T-cell (primary cell): Measurements from ENCODE around the gene CLCA1. TPM values are rescaled to one million over a fixed set of nuclear protein-coding genes. Genes with fewer than 3 reads are reported as not detected.
"Not testable (repeated sequence)": the region's sequence is repeated elsewhere in the genome, so short reads cannot be mapped to it uniquely, and the experiment has no call there.

Experiments
- ATAC-seq, 4 experiments: fragments of 200-7000 bp in 3 of 4; fragments of 150-1000 bp in 1 of 4; cut with Tn5 transposase; replicated peaks in 1 of 4; 1 replicate in 3 of 4; 2 replicates in 1 of 4; pipeline ENCODE4 v1.10.0; 2021; ENCODE audit warnings: moderate library complexity in 3 of 4, mild to moderate bottlenecking in 2 of 4, moderate number of reproducible peaks in 1 of 4
- CTCF ChIA-PET, 2 donors: fragments of 300-600 bp; sonication (Branson Sonifier 250); formaldehyde crosslinking; loops; one replicate each; lab custom pipeline; 2022; ENCODE audit warnings: antibody characterized with exemption in 2 of 2; lab: Charles Lee
- POLR2A ChIA-PET, 2 donors: fragments of 300-600 bp; sonication (Branson Sonifier 250); formaldehyde crosslinking; loops; one replicate each; lab custom pipeline; 2022; ENCODE audit warnings: antibody characterized with exemption in 2 of 2; lab: Charles Lee
- DNase-seq, 35 experiments: peaks; one replicate each; pipeline versions ENCODE4 v3.0.0 to v3.0.0-alpha.2; 2013 to 2023
- H3K27ac ChIP-seq: one replicate; pipeline ENCODE4 v1.5.1; 2013; ENCODE audit warnings: low read length
- H3K27me3 ChIP-seq, 2 experiments: replicated peaks in 1 of 2; 1 replicate in 1 of 2; 2 replicates in 1 of 2; pipeline versions ENCODE4 v1.6.1 to v1.7.0; 2013; ENCODE audit warnings: low read length in 1 of 2, mixed read lengths in 1 of 2; ENCODE audit not compliant: control insufficient read depth in 2 of 2, insufficient read depth in 2 of 2; ENCODE audit errors: extremely low read depth in 1 of 2
- H3K36me3 ChIP-seq, 2 donors: 1 replicate in 1 of 2; 2 replicates in 1 of 2; pipeline versions ENCODE4 v1.6.1 to v1.7.0; 2013; ENCODE audit warnings: low read length in 1 of 2; ENCODE audit not compliant: control insufficient read depth in 2 of 2, insufficient read depth in 1 of 2; ENCODE audit errors: extremely low read depth in 1 of 2
- H3K4me1 ChIP-seq, 2 experiments: 1 replicate in 1 of 2; 2 replicates in 1 of 2; pipeline versions ENCODE4 v1.6.1 to v1.7.0; 2013; ENCODE audit warnings: low read length in 2 of 2, mixed read lengths in 1 of 2; ENCODE audit not compliant: insufficient read depth in 2 of 2, control insufficient read depth in 1 of 2; ENCODE audit errors: extremely low read depth in 1 of 2
- H3K4me3 ChIP-seq, 2 donors: 1 replicate in 1 of 2; 2 replicates in 1 of 2; pipeline versions ENCODE4 v1.5.1 to v1.7.0; 2013; ENCODE audit warnings: mild to moderate bottlenecking in 2 of 2, low read length in 1 of 2, moderate library complexity in 1 of 2; ENCODE audit not compliant: control insufficient read depth in 1 of 2; ENCODE audit errors: extremely low read depth in 1 of 2
- H3K9me3 ChIP-seq: 2 replicates; pipeline ENCODE4 v1.7.0; 2013
- H3K27ac Mint-ChIP-seq, 2 donors: one replicate each; pipeline ENCODE4 v1.8.0; 2020 to 2021; ENCODE audit warnings: mild to moderate bottlenecking in 2 of 2, mixed read lengths in 2 of 2
- H3K27me3 Mint-ChIP-seq, 2 donors: one replicate each; pipeline ENCODE4 v1.8.0; 2021 to 2022; ENCODE audit warnings: mixed read lengths in 2 of 2
- H3K36me3 Mint-ChIP-seq: one replicate; pipeline ENCODE4 v1.8.0; 2021; ENCODE audit warnings: mixed read lengths
- H3K4me1 Mint-ChIP-seq, 3 donors: one replicate each; pipeline ENCODE4 v1.8.0; 2020 to 2022; ENCODE audit warnings: mixed read lengths in 3 of 3, mild to moderate bottlenecking in 1 of 3
- H3K4me3 Mint-ChIP-seq, 3 donors: one replicate each; pipeline ENCODE4 v1.8.0; 2020 to 2022; ENCODE audit warnings: mild to moderate bottlenecking in 3 of 3, mixed read lengths in 3 of 3, moderate library complexity in 3 of 3
- H3K9me3 Mint-ChIP-seq, 3 donors: one replicate each; pipeline ENCODE4 v1.8.0; 2020 to 2022; ENCODE audit warnings: mixed read lengths in 3 of 3
- WGBS: methylation state at CpG from one replicate; pipeline ENCODE4 v1.1.5; 2013; ENCODE audit warnings: missing lambda C conversion rate; ENCODE audit not compliant: insufficient coverage; 5-methylcytosine and 5-hydroxymethylcytosine counted together
- total RNA-seq, 35 experiments: library from RNA in 6 of 35; stranded (reverse) in 6 of 35; fragments of 120-200 nt in 1 of 35; gene quantifications; one replicate each; pipeline versions ENCODE4 v1.2.1 to v1.2.4 and lab custom pipeline; 2013 to 2026

The CLCA1 gene
- total RNA-seq, 5 donors from 2014 or later (not counting 1 experiment from before 2014, with no cell fraction given) = 0.12 to 0.25 (median 0.23) TPM; not detected in 2

DNA sequence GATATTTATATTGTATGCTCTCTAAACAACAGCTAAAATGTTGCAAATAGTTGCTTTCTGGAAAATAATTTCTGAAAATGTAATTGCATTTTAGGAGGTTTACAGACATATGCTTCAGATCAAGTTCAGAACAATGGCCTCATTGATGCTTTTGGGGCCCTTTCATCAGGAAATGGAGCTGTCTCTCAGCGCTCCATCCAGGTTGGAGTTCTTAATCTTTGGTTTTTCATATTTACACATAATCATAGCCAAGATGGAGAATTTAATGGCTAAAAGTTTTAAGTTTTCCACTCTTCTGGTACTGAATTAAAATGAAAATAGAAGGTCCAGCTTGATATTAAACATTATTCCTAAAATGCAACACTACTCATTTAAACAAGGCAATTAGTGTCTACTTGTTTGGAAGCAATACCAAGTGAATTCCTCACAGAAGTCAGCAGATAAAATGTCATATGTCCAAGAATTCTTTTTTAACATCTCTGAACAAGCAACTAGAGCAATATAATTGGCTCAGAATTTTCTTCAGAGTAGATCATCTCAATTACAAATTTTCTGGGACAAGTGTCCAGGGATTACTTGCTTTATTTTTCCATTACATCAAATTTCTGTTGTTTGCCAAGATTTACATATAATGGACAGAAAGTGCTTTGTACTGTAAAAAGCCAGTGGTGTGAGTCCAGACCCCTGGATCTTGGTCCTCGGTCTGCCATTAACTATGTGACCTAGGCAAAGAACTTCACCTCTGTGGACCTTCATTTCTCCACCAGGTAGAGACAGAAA is 22.6 kb downstream of the CLCA1 start:
- Histone ChIP-seq H3K27me3 (peaks cover 0 to 4% of the 10 kb centered on the region in 2 experiments), H3K36me3 (no peaks in the 10 kb centered on the region), H3K9me3 (no peaks in the 10 kb centered on the region), H3K27ac (no peak overlapping the region), H3K4me1 (no peaks in the 10 kb centered on the region), H3K4me3 (no peak overlapping the region)
- no peak for ATAC-seq
- ChIA-PET CTCF (interaction anchor here (0.7 to 1.7 kb wide), 3 partner anchors 8 to 91 kb away, joined by 3 to 6 read pairs (median 4); no protein-coding TSS in a partner anchor), POLR2A (no interaction called here)
- Mint-ChIP-seq H3K4me1 (no peaks in the 10 kb centered on the region), H3K27me3 (peaks cover 3% of the 10 kb centered on the region in 2 donors), H3K4me3 (no peak overlapping the region), H3K36me3 (no peaks in the 10 kb centered on the region), H3K27ac (no peak overlapping the region), H3K9me3 (no peaks in the 10 kb centered on the region)
- no peak for DNase-seq
- WGBS = no CpG with 5 or more reads among the region's 2 CpGs

- H3K4me1 Mint-ChIP-seq = peaks cover 7 to 14% (median 9%) of the 10 kb centered on the region in 3 donors
- Histone ChIP-seq H3K4me1 (peaks cover 0 to 14% of the 10 kb centered on the region in 2 experiments), H3K9me3 (no peaks in the 10 kb centered on the region), H3K36me3 (no peaks in the 10 kb centered on the region), H3K27ac (no peak overlapping the region), H3K27me3 (peaks cover 0 to 6% of the 10 kb centered on the region in 2 experiments), H3K4me3 (no peak overlapping the region)
- WGBS = 50% methylated on average over 2 of the region's 3 CpGs
- no peaks in the 10 kb centered on the region for H3K36me3 Mint-ChIP-seq
- peaks cover 9 to 18% of the 10 kb centered on the region in 2 donors for H3K27me3 Mint-ChIP-seq
- POLR2A ChIA-PET = no interaction called here
- H3K9me3 Mint-ChIP-seq = no peaks in the 10 kb centered on the region
- no peak for ATAC-seq
- CTCF ChIA-PET = interaction anchor here (0.6 to 1.4 kb wide), 7 partner anchors 7 to 837 kb away, joined by 3 to 6 read pairs (median 3); no protein-coding TSS in a partner anchor
- H3K4me3 Mint-ChIP-seq = no peak overlapping the region
- no peak overlapping the region for H3K27ac Mint-ChIP-seq
- no peak for DNase-seq
Measured at GRCh38 chr1:86498281-86498680, 29.6 kb downstream of the CLCA1 start.

DNA sequence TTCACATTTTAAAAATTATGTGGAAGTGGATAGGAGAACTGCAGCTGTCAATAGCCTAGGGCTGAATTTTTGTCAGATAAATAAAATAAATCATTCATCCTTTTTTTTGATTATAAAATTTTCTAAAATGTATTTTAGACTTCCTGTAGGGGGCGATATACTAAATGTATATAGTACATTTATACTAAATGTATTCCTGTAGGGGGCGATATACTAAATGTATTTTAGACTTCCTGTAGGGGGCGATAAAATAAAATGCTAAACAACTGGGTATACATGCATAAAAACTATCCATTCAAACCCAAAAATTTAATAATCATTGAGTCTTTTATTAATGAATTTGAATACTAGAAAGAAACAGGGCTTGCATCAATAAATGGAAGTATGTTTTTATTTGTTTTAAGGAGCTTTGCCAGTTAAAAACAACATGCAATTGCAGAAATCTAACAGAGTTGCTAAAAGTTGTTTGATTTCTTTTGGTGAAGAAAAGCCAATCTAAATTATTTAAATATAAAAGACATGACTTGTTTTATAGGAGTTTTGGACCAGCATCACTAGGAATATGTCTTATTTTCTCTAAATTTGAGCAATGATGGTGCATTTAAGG is 31.4 kb downstream of the CLCA1 start:
- peaks cover 0 to 11% of the 10 kb centered on the region in 2 experiments for H3K27me3 ChIP-seq
- POLR2A ChIA-PET = interaction anchor here in 1 of 2 donors (0.6 kb wide), 1 partner anchor 58 kb away, joined by 3 read pairs; no protein-coding TSS in a partner anchor
- no peaks in the 10 kb centered on the region for H3K9me3 ChIP-seq
- peak; percentile 41 to 68 (median 52) for ATAC-seq
- DNase-seq = peak in 1 of 35 experiments; percentile 59
- CTCF ChIA-PET = interaction anchor here (0.6 to 2.5 kb wide), 37 partner anchors 9 to 242 kb away, joined by 3 to 13 read pairs (median 3); partner anchors contain the start of gene ODF2L (in 2 of the 2)
- no peak overlapping the region for H3K4me3 Mint-ChIP-seq
- no peaks in the 10 kb centered on the region for H3K36me3 ChIP-seq
- no peak overlapping the region for H3K4me3 ChIP-seq
- H3K4me1 ChIP-seq = peaks cover 0 to 18% of the 10 kb centered on the region in 2 experiments
- WGBS = no CpG with 5 or more reads among the region's 3 CpGs
- H3K4me1 Mint-ChIP-seq = peaks cover 7 to 17% (median 11%) of the 10 kb centered on the region in 3 donors
- H3K9me3 Mint-ChIP-seq = no peaks in the 10 kb centered on the region
- H3K27ac ChIP-seq = no peak overlapping the region
- H3K36me3 Mint-ChIP-seq = no peaks in the 10 kb centered on the region
- peaks cover 9 to 24% of the 10 kb centered on the region in 2 donors for H3K27me3 Mint-ChIP-seq
- H3K27ac Mint-ChIP-seq = peak overlapping the region in 1 of 2 donors; percentile 1

GRCh38 chr1:86500714-86501113 is 32.0 kb downstream of the CLCA1 start:
- Mint-ChIP-seq H3K36me3 (no peaks in the 10 kb centered on the region), H3K4me3 (no peak overlapping the region), H3K27me3 (peaks cover 9 to 24% of the 10 kb centered on the region in 2 donors), H3K4me1 (peaks cover 7 to 17% (median 11%) of the 10 kb centered on the region in 3 donors), H3K9me3 (no peaks in the 10 kb centered on the region), H3K27ac (no peak overlapping the region)
- ChIA-PET CTCF (interaction anchor here (0.5 to 2.5 kb wide), 31 partner anchors 11 to 461 kb away, joined by 3 to 13 read pairs (median 4); partner anchors contain the start of gene ODF2L (in 2 of the 2)), POLR2A (interaction anchor here in 1 of 2 donors (0.6 kb wide), 1 partner anchor 59 kb away, joined by 3 read pairs; no protein-coding TSS in a partner anchor)
- Histone ChIP-seq H3K4me3 (no peak overlapping the region), H3K27me3 (peaks cover 0 to 11% of the 10 kb centered on the region in 2 experiments), H3K27ac (no peak overlapping the region), H3K36me3 (no peaks in the 10 kb centered on the region), H3K4me1 (peaks cover 0 to 18% of the 10 kb centered on the region in 2 experiments), H3K9me3 (no peaks in the 10 kb centered on the region)
- WGBS = 89% methylated on average over 2 of the region's 2 CpGs
- DNase-seq (no peak), ATAC-seq (no peak)

DNA sequence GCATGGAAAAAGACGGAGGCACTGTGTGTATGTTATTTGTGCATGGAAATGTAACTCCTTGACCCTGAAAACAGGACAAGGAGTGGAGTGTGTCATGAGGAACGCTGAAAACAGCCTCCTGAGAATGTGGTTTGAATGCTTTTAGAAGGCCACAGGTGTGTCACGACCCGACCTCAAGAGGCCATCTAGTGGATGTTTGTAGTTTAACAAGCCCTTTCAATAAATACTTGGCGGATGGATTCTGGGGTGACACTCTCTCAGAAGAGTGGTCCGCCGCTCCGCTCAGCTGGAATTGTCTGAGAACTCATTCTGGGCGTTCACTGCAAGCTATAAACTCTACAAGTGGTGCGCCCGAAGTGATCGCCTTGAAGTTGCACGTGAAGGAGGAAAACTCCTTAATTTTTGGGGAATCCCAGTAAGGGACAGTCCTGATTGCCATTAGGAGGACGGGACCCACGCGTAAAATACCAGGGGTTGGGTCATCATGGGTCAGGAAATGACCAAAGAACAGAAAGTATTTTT is 33.5 kb downstream of the CLCA1 start:
- H3K27ac ChIP-seq, POLR2A ChIA-PET, H3K9me3 ChIP-seq, H3K9me3 Mint-ChIP-seq, H3K36me3 ChIP-seq, H3K36me3 Mint-ChIP-seq: not testable (repeated sequence)
- DNase-seq = peak in 34 of 35 experiments; percentile 9 to 67 (median 31)
- H3K4me3 Mint-ChIP-seq = peak overlapping the region; percentile 71 to 82 (median 81)
- peak overlapping the region in 1 of 2 donors; percentile 27 for H3K27ac Mint-ChIP-seq
- peak; percentile 63 to 83 (median 81) for ATAC-seq
- Histone ChIP-seq H3K4me3 (peak overlapping the region; percentile 29 to 51), H3K27me3 (peaks cover 0 to 11% of the 10 kb centered on the region in 2 experiments), H3K4me1 (peaks cover 0 to 18% of the 10 kb centered on the region in 2 experiments)
- H3K27me3 Mint-ChIP-seq = peaks cover 4 to 20% of the 10 kb centered on the region in 2 donors
- peaks cover 7 to 17% (median 11%) of the 10 kb centered on the region in 3 donors for H3K4me1 Mint-ChIP-seq
- CTCF ChIA-PET = interaction anchor here (0.6 to 2.1 kb wide), 27 partner anchors 16 to 416 kb away, joined by 3 to 11 read pairs (median 4); partner anchors contain the start of genes SH3GLB1 (in 2 of the 2), CLCA2 (in 1 of the 2), HS2ST1 (in 1 of the 2) and ODF2L (in 1 of the 2)
- 40% methylated on average over 13 of the region's 16 CpGs for WGBS
